HCT116 (cell line): ENCODE measurements around the gene GPANK1. TPM values are rescaled to one million over a fixed set of nuclear protein-coding genes. Genes with fewer than 3 reads are reported as not detected.

Experiments used
- ATAC-seq: fragments of 200-7000 bp; cut with Tn5 transposase; 2 replicates; pipeline ENCODE4 v1.9.1; 2020; ENCODE audit warnings: mild to moderate bottlenecking, moderate library complexity
- BruUV-seq: library from RNA; stranded (reverse); fragments of 400-500 nt; replicated peaks from 2 replicates; lab custom pipeline; 2021; lab: Mats Ljungman, UMichigan
- CTCF ChIA-PET: fragments of 300-600 bp; sonication (Branson Sonifier 250); formaldehyde crosslinking; loops from one replicate; lab custom pipeline; 2021; ENCODE audit warnings: antibody characterized with exemption; lab: Charles Lee
- POLR2A ChIA-PET: fragments of 300-600, 350-600 bp; sonication (Branson Sonifier 250); formaldehyde crosslinking; loops from one replicate; lab custom pipeline; 2021; ENCODE audit warnings: antibody characterized with exemption; lab: Charles Lee
- RAD21 ChIA-PET, 2 experiments: fragments of 300-600 bp; sonication (Branson Sonifier 250); formaldehyde crosslinking; loops; one replicate each; lab custom pipeline; 2023; ENCODE audit warnings: low total read pairs in 2 of 2; ENCODE audit not compliant: uncharacterized antibody in 2 of 2, unreplicated experiment in 2 of 2, low non-redundant PET in 1 of 2; lab: Charles Lee
- DNase-seq: peaks from one replicate; pipeline ENCODE4 v3.0.0-alpha.2; 2010; ENCODE audit warnings: low read depth, low spot score
- H2AFZ ChIP-seq: fragments of 200-600 bp; shearing (Covaris generic), sonication (generic); 2 replicates; pipeline ENCODE4 v1.6.1; 2017; ENCODE audit warnings: low read depth, mixed run types, mixed read lengths, antibody characterized with exemption, low read length; ENCODE audit not compliant: poor library complexity, severe bottlenecking
- H3K27ac ChIP-seq: 2 replicates; pipeline ENCODE4 v1.5.1; 2012; ENCODE audit warnings: low read depth, low read length
- H3K27me3 ChIP-seq: fragments of 200-600 bp; sonication (generic); 2 replicates; pipeline ENCODE4 v1.6.1; 2016; ENCODE audit warnings: mixed run types, low read length, mixed read lengths; ENCODE audit not compliant: insufficient read depth
- H3K36me3 ChIP-seq, 2 experiments: fragments of 200-500 bp in 1 of 2; fragments of 200-600 bp in 1 of 2; sonication (Bioruptor generic) in 1 of 2; sonication (generic) in 1 of 2; 2 replicates each; pipeline versions ENCODE4 v1.5.1 to v1.6.1; 2014 to 2016; ENCODE audit warnings: low read length in 2 of 2, inconsistent platforms in 1 of 2, mixed read lengths in 1 of 2, mixed run types in 1 of 2; ENCODE audit not compliant: insufficient read depth in 2 of 2, control insufficient read depth in 1 of 2
- H3K4me1 ChIP-seq, 2 experiments: fragments of 200-600 bp in 1 of 2; sonication (generic) in 1 of 2; 2 replicates each; pipeline versions ENCODE4 v1.5.1 to v1.6.1; 2012 to 2017; ENCODE audit warnings: low read length in 2 of 2, inconsistent platforms in 1 of 2, mild to moderate bottlenecking in 1 of 2, mixed read lengths in 1 of 2, mixed run types in 1 of 2, moderate library complexity in 1 of 2; ENCODE audit not compliant: insufficient read depth in 2 of 2, control insufficient read depth in 1 of 2
- H3K4me2 ChIP-seq: fragments of 200-600 bp; sonication (generic); 2 replicates; pipeline ENCODE4 v1.6.1; 2017; ENCODE audit warnings: mixed run types, low read length, mixed read lengths
- H3K4me3 ChIP-seq, 2 experiments: fragments of 200-600 bp in 1 of 2; sonication (generic) in 1 of 2; replicated peaks in 1 of 2; 2 replicates each; pipeline ENCODE4 v1.5.1; 2011 to 2016; ENCODE audit warnings: low read length in 2 of 2, control low read depth in 1 of 2, low read depth in 1 of 2, mild to moderate bottlenecking in 1 of 2, mixed read lengths in 1 of 2, mixed run types in 1 of 2
- H3K79me2 ChIP-seq: fragments of 200-600 bp; sonication (generic); 2 replicates; pipeline ENCODE4 v1.6.1; 2017; ENCODE audit warnings: mild to moderate bottlenecking, mixed run types, low read length, moderate library complexity, mixed read lengths; ENCODE audit not compliant: insufficient read depth
- H3K9ac ChIP-seq: fragments of 200-600 bp; sonication (generic); 2 replicates; pipeline ENCODE4 v1.6.1; 2016; ENCODE audit warnings: low read length, mixed read lengths
- H3K9me2 ChIP-seq: fragments of 200-600 bp; sonication (generic), shearing (Covaris generic); 2 replicates; pipeline ENCODE4 v1.6.1; 2017; ENCODE audit warnings: mixed run types, mild to moderate bottlenecking, moderate library complexity; ENCODE audit not compliant: insufficient read depth
- H3K9me3 ChIP-seq, 2 experiments: fragments of 200-500 bp in 1 of 2; fragments of 200-600 bp in 1 of 2; sonication (Bioruptor generic) in 1 of 2; sonication (generic) in 1 of 2; 2 replicates each; pipeline ENCODE4 v1.6.1; 2014 to 2017; ENCODE audit warnings: low read length in 2 of 2, mixed read lengths in 2 of 2, inconsistent platforms in 1 of 2, low read depth in 1 of 2, mild to moderate bottlenecking in 1 of 2, mixed run types in 1 of 2, moderate library complexity in 1 of 2; ENCODE audit not compliant: control insufficient read depth in 1 of 2, insufficient read depth in 1 of 2
- H4K20me1 ChIP-seq: fragments of 200-600 bp; sonication (generic), shearing (Covaris generic); 2 replicates; pipeline ENCODE4 v1.6.1; 2017; ENCODE audit warnings: mixed run types, mild to moderate bottlenecking, moderate library complexity; ENCODE audit not compliant: insufficient read depth
- CBX3 ChIP-seq: IDR thresholded peaks from 2 replicates; pipeline ENCODE4 v1.6.1; 2012; ENCODE audit warnings: low read depth
- CTCF ChIP-seq, 3 experiments: fragments of 200-600 bp in 1 of 3; sonication (generic) in 1 of 3; IDR thresholded peaks in 2 of 3; conservative IDR thresholded peaks in 1 of 3; 2 replicates each; pipeline ENCODE4 v1.5.1; 2012 to 2017; ENCODE audit warnings: low read depth in 2 of 3, low read length in 2 of 3, antibody characterized with exemption in 1 of 3, borderline replicate concordance in 1 of 3, control low read depth in 1 of 3, mild to moderate bottlenecking in 1 of 3, mixed read lengths in 1 of 3, mixed run types in 1 of 3, moderate library complexity in 1 of 3; ENCODE audit not compliant: insufficient read depth in 1 of 3
- EGR1 ChIP-seq: IDR thresholded peaks from 2 replicates; pipeline ENCODE4 v1.6.1; 2012; ENCODE audit warnings: low read depth
- EZH2 ChIP-seq: fragments of 200-600 bp; sonication (generic); IDR thresholded peaks from 2 replicates; pipeline ENCODE4 v1.6.1; 2017; ENCODE audit warnings: antibody characterized with exemption, mixed run types
- EZH2phosphoT487 ChIP-seq: fragments of 200-600 bp; IDR thresholded peaks from 2 replicates; pipeline ENCODE4 v1.6.1; 2018; ENCODE audit warnings: antibody characterized with exemption, borderline replicate concordance
- FOSL1 ChIP-seq: IDR thresholded peaks from 2 replicates; pipeline ENCODE4 v1.6.1; 2012; ENCODE audit warnings: low read depth
- POLR2A ChIP-seq: IDR thresholded peaks from 2 replicates; pipeline ENCODE4 v1.7.0; 2011; ENCODE audit warnings: borderline replicate concordance; ENCODE audit not compliant: insufficient read depth, insufficient read length; ENCODE audit errors: extremely low read depth
- POLR2AphosphoS5 ChIP-seq: IDR thresholded peaks from 2 replicates; pipeline ENCODE4 v1.6.1; 2011; ENCODE audit warnings: mild to moderate bottlenecking, low read depth, low read length, moderate library complexity
- SIN3A ChIP-seq: IDR thresholded peaks from 2 replicates; pipeline ENCODE4 v1.6.1; 2012; ENCODE audit warnings: low read depth
- ZBTB33 ChIP-seq: IDR thresholded peaks from 2 replicates; pipeline ENCODE4 v1.6.1; 2011; ENCODE audit warnings: mild to moderate bottlenecking, low read length, moderate library complexity; ENCODE audit not compliant: insufficient replicate concordance; ENCODE audit errors: extremely low read depth
- intact Hi-C: fragments of 100-400 bp; cut with micrococcal nuclease; formaldehyde crosslinking; loops from 2 replicates; pipeline ENCODE4 v1.10.0; 2022
- total RNA-seq: library from RNA; stranded (reverse); gene quantifications from one replicate; pipeline ENCODE4 v1.2.1, GENCODE V29; 2021; ENCODE audit not compliant: unreplicated experiment

The GPANK1 gene
- total RNA-seq, 1 experiment from 2014 or later = 14.8 TPM

GRCh38 chr6:31634131-31634530, 30.7 kb downstream of the GPANK1 start:
- Histone ChIP-seq H3K9ac (no peak overlapping the region), H3K4me3 (no peak overlapping the region), H3K27ac (no peak overlapping the region), H3K79me2 (peaks cover 46% of the 10 kb centered on the region; the same call in 1 of the 2 replicates), H3K27me3 (no peaks in the 10 kb centered on the region), H3K4me1 (no peaks in the 10 kb centered on the region), H2AFZ (no peak overlapping the region), H3K4me2 (no peak overlapping the region), H3K9me3 (no peaks in the 10 kb centered on the region), H3K9me2 (no peaks in the 10 kb centered on the region), H3K36me3 (peaks cover 45 to 79% of the 10 kb centered on the region in 2 experiments), H4K20me1 (no peaks in the 10 kb centered on the region)
- ChIA-PET POLR2A (no interaction called here), CTCF (no interaction called here), RAD21 (no interaction called here)
- TF ChIP-seq POLR2A (no peak), POLR2AphosphoS5 (no peak), ZBTB33 (no peak), EZH2phosphoT487 (no peak), EGR1 (no peak)
- ATAC-seq (no peak), DNase-seq (no peak)
- intact Hi-C loops = no loop called here
- BruUV-seq = no TSS peak

GRCh38 chr6:31633447-31633846, 31.4 kb downstream of the GPANK1 start:
- ChIA-PET RAD21 (no interaction called here), POLR2A (no interaction called here), CTCF (no interaction called here)
- no peak overlapping the region for H2AFZ ChIP-seq
- H3K9me3 ChIP-seq = no peaks in the 10 kb centered on the region
- no peak overlapping the region for H3K9ac ChIP-seq
- no TSS peak for BruUV-seq
- no peaks in the 10 kb centered on the region for H4K20me1 ChIP-seq
- TF ChIP-seq CBX3 (no peak), CTCF (IDR thresholded peaks at IDR 0.05 in 2 of 3, conservative IDR thresholded peaks at IDR 0.05 in 1 of 3; ENCODE audit: borderline replicate concordance in 1 of 3, insufficient read depth in 1 of 3, low read depth in 2 of 3, low read length in 2 of 3) (no peak), FOSL1 (no peak), SIN3A (no peak), EGR1 (no peak), EZH2 (no peak)
- intact Hi-C loops = no loop called here
- H3K4me1 ChIP-seq = no peaks in the 10 kb centered on the region
- no peaks in the 10 kb centered on the region for H3K9me2 ChIP-seq
- peaks cover 50% of the 10 kb centered on the region; the same call in 1 of the 2 replicates for H3K79me2 ChIP-seq
- no peaks in the 10 kb centered on the region for H3K27me3 ChIP-seq
- peaks cover 50 to 83% of the 10 kb centered on the region in 2 experiments for H3K36me3 ChIP-seq
- H3K4me3 ChIP-seq = no peak overlapping the region
- DNase-seq (no peak), ATAC-seq (no peak)
- no peak overlapping the region for H3K27ac ChIP-seq
- H3K4me2 ChIP-seq = no peak overlapping the region
